NCI-H1105 treated with DMSO at 0.1 percent for 48 hours (cell line): ENCODE measurements around the gene SMC1A.

Experiments
- DNase-seq: peaks from one replicate; lab custom pipeline; 2025; lab: John Stamatoyannopoulos, UW

The SMC1A gene

GRCh38 chrX:53340852-53341645, 81.4 kb downstream of the SMC1A start:
- no peak for DNase-seq

- no peak for DNase-seq
Measured at GRCh38 chrX:53337101-53337500, 85.4 kb downstream of the SMC1A start.

GRCh38 chrX:53333853-53334252, 88.6 kb downstream of the SMC1A start:
- DNase-seq: no peak

- DNase-seq: no peak
Measured at GRCh38 chrX:53332204-53332603, 90.2 kb downstream of the SMC1A start.

GRCh38 chrX:53330331-53330730, 92.1 kb downstream of the SMC1A start:
- DNase-seq: no peak

- DNase-seq: no peak
Measured at GRCh38 chrX:53324803-53325202, 97.7 kb downstream of the SMC1A start.
